ENCODE measurements around the gene SAP130. TPM values are rescaled to one million over a fixed set of nuclear protein-coding genes. Genes with fewer than 3 reads are reported as not detected.

The SAP130 gene
- total RNA-seq, 1 experiment from 2014 or later, result 45.6 TPM

DNA sequence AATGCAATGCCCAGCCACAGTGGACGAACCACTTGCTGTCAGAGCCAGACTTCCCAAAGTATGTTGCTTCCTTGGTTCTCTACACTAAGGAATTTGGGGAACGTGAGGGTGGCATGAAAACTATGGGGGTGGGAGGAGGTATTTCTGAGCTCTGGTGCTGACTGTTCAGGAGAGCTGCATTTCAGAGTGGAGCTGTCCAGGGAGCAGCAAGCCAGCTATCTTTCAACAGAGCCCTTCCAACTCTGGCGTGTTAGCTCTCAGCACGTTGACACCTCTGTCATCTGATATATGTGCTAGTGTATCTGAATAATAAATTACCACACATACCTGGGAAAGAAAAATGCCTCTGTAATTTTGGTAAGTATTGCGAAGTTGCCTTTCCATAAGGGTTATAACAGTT lies 66.1 kb downstream of the SAP130 start:
- Histone ChIP-seq H4K91ac (ENCODE audit: insufficient read length, low read depth, low read length) (no peak overlapping the region), H3K9me3 (ENCODE audit: control insufficient read depth, low read depth, low read length) (no peaks in the 10 kb centered on the region), H3K56ac (ENCODE audit: insufficient read length, low read depth, low read length) (no peak overlapping the region), H3K18ac (ENCODE audit: insufficient read length, low read depth, low read length) (no peak overlapping the region), H3T11ph (ENCODE audit: low read length) (no peak overlapping the region), H3K4me1 (ENCODE audit: insufficient read depth, low read length) (no peaks in the 10 kb centered on the region), H3K27me3 (ENCODE audit: insufficient read depth, low read length) (no peaks in the 10 kb centered on the region), H2BK120ac (ENCODE audit: low read depth, low read length, poor library complexity, severe bottlenecking) (no peak overlapping the region), H2AK5ac (ENCODE audit: insufficient read length, low read length) (no peak overlapping the region), H3K23me2 (ENCODE audit: insufficient read length, low read depth, low read length, poor library complexity, severe bottlenecking) (no peaks in the 10 kb centered on the region), H4K5ac (ENCODE audit: insufficient read length, low read depth, low read length) (no peak overlapping the region), H3K4me2 (ENCODE audit: insufficient read depth, insufficient read length, low read length) (no peak overlapping the region), H3K9ac (ENCODE audit: extremely low read depth, insufficient read length, low read length) (no peak overlapping the region), H2BK5ac (ENCODE audit: insufficient read length, low read length) (no peak overlapping the region), H2BK15ac (ENCODE audit: low read depth, low read length) (no peak overlapping the region), H3K4ac (ENCODE audit: low read depth, low read length) (no peak overlapping the region), H2AFZ (ENCODE audit: low read length) (no peak overlapping the region), H2BK20ac (ENCODE audit: low read depth, low read length, poor library complexity, severe bottlenecking) (no peak overlapping the region), H3K79me2 (ENCODE audit: insufficient read depth, low read length) (no peaks in the 10 kb centered on the region), H2BK12ac (ENCODE audit: insufficient read length, low read depth, low read length) (no peak overlapping the region), H4K20me1 (ENCODE audit: control insufficient read depth, insufficient read depth, insufficient read length) (no peaks in the 10 kb centered on the region), H3K27ac (ENCODE audit: insufficient read length, low read depth, low read length) (no peak overlapping the region), H3K23ac (ENCODE audit: insufficient read length, low read depth, low read length) (no peak overlapping the region), H3K14ac (ENCODE audit: insufficient read depth, low read length) (no peak overlapping the region), H4K8ac (replicated peaks; ENCODE audit: insufficient read length, low read depth, low read length) (no peak overlapping the region), H3K79me1 (ENCODE audit: insufficient read depth, low read depth, low read length, poor library complexity, severe bottlenecking) (no peaks in the 10 kb centered on the region)
- DNase-seq, result no peak
- Mint-ChIP-seq H3K4me3 (no peak overlapping the region), H3K9me3 (no peaks in the 10 kb centered on the region; a peak in 1 of 5 replicates), H3K27me3 (ENCODE audit: low read depth) (no peaks in the 10 kb centered on the region), H3K36me3 (ENCODE audit: insufficient read depth in 1 of 3, low read depth in 3 of 3) (peaks cover 26 to 66% (median 39%) of the 10 kb centered on the region in 3 experiments), H3K4me1 (no peaks in the 10 kb centered on the region), H3K27ac (no peak overlapping the region)
- WGBS (ENCODE audit: extremely low coverage, insufficient read length, low lambda C conversion rate), result no CpG with 5 or more reads among the region's 5 CpGs
- TF ChIP-seq, protein P1, sequence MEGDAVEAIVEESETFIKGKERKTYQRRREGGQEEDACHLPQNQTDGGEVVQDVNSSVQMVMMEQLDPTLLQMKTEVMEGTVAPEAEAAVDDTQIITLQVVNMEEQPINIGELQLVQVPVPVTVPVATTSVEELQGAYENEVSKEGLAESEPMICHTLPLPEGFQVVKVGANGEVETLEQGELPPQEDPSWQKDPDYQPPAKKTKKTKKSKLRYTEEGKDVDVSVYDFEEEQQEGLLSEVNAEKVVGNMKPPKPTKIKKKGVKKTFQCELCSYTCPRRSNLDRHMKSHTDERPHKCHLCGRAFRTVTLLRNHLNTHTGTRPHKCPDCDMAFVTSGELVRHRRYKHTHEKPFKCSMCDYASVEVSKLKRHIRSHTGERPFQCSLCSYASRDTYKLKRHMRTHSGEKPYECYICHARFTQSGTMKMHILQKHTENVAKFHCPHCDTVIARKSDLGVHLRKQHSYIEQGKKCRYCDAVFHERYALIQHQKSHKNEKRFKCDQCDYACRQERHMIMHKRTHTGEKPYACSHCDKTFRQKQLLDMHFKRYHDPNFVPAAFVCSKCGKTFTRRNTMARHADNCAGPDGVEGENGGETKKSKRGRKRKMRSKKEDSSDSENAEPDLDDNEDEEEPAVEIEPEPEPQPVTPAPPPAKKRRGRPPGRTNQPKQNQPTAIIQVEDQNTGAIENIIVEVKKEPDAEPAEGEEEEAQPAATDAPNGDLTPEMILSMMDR (conservative IDR thresholded peaks at IDR 0.05), result no peak

Data from H9 (cell line).